DMS114 treated with DMSO at 0.1 percent for 48 hours (cell line): ENCODE results near the gene GHRH.

Experiments used
- DNase-seq: peaks from one replicate; lab custom pipeline; 2025; ENCODE audit not compliant: unreplicated experiment; lab: John Stamatoyannopoulos, UW

GHRH gene

DNA sequence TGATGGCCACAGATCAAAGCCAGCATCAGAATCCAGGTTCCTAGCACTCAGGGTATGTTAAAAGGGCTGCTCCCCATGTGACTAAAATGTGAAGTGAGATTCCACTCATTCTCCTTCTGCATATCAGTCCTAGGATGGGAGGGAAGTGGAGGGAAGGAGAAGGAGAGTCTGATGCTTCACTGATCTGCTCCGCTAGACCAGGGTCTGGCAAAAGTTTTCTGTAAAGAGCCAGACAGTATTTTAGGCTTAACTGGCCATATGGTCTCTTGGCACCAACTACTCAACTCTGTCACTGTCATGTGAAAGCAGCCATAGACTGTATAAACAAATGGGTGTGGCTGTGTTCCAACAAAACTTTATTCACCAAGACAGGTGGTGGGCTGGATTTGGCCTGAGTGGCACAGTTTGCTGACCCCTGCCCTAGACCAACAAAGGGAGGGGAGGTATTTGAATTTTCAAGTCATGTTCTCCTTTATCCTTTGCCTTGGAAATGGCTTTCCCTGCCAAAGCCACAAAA is 22.6 kb downstream of the GHRH start:
- DNase-seq: no peak

DNA sequence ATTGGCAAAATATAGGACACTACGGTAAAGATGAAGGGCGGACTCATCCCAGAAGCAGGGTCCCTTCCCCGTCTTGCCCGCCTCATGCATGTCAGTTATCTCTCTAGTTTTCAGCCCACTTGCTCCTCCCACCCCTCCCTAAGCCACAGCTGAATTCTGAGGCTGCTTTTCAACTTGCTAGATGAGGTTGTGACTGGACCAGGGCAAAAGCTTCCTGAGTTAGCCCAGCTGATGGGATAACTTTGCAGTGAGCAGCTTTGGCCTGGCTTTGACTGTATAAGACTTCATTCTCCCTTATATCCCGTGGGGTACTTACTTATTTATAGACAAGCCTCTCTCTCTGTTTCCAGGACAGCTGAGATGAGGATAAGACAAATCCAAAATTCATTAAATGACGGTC is 23.2 kb downstream of the GHRH start:
- no peak for DNase-seq

DNA sequence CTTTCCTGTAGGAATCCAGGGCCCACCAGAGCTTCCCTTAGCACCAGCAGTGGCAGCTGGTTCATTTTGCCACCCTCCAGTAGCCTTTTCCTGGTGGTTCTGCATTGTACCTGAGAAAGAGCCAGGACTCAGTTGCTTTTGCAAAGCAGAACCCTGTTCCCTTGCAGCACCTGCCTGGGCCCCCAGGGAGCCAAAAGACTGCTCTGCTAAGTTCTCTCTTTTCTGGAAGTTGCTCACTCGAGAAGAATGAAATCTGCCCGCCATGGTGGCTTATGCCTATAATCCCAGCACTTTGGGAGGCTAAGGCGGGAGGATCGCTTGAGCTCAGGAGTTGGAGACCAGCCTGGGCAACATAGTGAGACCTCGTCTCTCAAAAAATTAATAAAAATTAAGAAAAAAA is 24.0 kb downstream of the GHRH start:
- no peak for DNase-seq

DNA sequence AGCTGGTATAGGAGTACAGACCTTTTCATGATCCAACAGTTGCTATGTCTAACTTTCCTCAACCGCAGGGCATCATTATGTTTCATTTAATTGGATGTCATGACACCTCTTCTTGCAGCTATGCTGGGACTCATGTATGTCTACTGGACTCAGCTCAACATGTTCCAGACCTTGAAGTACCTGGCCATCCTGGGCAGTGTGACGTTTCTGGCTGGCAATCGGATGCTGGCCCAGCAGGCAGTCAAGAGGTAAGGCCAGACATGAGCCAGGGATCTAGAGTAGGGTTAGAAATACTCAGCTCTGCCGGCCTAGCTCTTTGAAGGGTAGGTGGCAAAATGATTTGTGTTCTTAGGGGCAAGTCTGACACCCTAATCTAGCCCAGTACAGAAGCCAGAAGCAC is 25.2 kb downstream of the GHRH start:
- no peak for DNase-seq

DNA sequence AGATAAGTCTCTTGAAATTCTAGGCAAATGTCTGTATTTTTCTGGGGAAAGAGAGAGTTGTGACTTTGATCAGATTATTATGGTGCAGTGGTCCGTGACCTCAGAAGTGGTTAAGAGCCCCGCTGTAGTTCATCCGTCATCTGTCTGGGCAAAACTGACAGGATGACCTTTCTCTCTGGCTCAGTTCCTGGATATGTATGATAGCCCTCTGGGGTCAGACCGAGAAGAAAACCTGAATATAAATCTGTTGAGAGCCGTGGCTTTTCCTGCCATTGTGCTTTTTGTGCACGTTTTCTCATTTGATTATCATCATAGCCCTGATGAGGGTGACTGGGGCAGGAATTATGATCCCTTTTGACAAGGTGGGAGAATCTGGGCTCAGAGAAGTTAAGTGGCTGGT is 26.5 kb downstream of the GHRH start:
- no peak for DNase-seq

DNA sequence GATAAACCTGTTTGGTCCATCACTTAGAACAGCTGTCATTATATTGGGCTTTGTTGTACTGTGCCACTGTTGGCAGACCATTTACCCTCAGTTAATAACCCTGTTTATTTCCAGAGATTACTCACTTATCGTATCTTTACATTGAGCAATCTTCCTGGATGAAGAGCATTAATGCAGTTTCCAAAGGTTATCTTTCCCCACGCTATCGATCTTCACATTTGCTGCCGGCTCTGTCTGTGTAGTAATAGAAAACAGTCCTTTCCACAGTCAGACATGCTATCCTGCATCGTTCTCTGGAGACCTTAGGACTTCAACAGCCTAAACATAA is 27.4 kb downstream of the GHRH start:
- DNase-seq: no peak

DNA sequence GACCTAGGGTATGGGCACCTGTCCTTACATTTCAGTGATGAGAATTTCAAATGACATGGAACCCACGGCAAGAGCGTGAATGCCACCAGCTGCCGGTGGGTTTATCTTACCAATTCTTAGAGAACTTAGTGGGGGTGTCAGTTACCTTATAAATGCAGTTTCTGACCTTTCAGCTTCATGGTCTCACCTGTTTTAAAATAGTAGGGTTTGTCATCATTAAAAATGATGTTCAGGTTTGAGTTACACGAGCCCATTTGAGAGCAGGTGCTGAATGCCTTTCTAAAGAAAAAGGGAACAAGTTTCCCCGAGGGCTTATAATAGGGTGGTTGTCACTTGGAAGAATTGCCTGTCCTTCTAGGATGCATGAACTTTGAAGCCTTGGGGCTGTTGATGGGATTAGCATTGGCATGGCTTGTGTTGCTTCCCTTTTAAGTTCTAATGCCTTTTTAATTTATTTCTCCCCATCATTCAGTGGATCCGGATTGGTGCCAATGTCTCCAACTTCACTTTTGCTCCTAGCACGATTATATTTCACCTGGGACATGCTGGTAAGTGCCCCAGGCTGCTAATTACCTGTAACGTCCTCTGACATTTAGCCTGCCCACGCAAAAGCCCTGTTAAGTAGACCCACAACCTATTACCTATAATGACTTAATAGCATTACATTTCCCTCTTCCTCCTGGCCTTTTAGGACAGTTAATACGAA is 27.9 kb downstream of the GHRH start:
- no peak for DNase-seq

DNA sequence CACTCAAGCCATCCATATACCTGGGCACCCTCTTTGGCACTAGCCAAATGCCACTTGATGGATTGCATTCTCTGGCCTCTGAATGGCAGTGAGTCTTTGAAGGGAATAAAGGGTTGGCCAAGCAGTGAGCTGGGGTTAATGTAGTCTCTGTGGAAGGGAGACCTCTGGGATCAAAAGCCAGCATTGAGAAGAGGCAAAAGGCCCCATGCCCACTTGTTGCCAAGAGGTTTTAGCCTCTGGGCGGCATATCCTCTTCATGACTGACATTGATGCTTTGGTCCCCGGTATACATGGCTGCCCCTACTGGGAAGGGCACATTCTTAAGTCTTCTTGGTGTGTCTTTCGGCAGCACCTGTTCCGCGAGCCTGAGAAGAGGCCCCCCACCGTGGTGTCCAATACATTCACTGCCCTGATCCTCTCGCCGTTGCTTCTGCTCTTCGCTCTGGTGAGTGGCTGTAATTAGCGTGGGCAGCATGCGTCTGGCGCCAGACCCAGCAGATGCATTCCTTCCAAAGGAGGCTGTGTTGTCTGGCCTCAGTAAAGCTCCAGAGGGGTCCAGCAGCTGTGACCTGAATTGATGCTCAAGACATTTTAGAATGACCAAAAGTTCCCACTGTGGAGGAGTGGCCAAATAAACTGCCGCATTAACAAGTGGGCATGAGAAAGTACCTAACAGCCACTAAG is 29.5 kb downstream of the GHRH start:
- no peak for DNase-seq

DNA sequence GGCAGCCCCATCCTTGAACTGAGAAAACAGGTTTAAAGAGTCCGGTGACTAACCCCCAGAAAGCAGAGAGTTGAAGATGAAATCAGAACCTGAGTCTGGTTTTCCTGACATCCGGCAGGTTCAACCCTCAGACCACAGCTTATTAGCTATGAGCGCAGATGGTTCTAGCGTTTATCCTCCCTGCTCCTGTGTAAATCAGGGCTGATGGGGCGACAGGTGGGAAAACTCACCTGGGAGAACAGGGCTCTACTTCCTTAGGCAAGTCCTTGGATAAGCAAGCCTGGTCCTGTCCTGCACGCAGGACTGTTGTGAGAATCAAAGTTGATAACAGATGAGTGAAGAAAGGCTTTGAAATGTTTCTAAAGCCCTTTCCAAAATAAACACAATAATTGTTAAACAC is 31.4 kb downstream of the GHRH start:
- no peak for DNase-seq

DNA sequence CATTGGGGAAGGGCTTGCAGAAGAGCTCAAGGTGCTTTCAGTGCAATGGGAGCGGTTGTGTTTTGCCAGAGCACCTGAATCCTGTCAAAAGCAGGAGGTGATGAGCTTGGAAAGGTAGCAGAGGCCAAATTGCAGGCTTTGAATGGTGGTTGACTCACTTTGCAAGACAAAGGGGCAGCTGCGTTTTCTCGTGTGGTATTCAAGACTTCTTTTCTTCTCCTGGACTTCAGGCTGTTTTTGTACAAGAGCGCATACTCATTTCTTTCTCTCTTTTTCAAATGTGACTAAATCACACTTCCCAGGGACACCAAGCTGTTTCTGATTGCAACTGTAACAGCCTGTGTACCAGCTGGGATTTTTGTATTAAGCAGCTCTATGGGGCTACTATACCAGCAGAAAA is 32.3 kb downstream of the GHRH start:
- DNase-seq: no peak

DNA sequence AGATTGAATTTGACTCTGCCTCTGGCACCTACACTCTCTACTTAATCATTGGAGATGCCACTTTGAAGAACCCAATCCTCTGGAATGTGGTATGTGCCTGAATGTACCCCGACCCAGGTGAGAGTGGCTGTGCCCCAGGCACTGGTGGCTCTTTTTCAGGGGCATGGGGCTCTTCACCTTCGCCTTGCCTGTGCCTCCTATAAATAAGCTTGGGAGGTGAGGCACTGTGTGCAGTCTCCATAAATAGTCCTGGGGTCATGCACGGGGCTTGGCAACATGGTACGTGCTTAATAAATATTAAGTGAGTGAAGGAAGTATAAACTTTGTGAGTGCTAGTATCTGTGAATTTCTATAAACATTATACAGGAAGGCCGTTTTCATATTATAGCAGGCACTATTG is 33.0 kb downstream of the GHRH start:
- no peak for DNase-seq

DNA sequence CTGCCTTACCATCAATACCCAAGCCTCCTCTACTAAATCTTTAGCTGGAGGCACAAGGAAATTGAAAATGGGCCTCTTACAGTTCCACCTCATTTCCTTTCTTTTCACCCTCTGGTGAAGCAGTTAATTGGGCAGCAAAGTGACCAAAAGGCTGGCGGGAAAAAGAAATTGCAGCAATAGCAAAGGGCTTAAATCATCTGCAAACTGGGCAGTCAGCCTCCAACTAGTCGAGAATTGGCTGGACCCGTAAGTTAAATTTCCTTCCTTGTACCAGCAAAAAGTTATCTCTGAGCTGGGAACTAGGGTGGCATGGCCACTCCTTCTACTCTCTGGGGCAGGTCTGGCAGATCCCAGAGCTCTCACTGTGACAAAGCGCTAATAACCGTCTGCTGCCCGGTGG is 33.5 kb downstream of the GHRH start:
- DNase-seq: no peak

DNA sequence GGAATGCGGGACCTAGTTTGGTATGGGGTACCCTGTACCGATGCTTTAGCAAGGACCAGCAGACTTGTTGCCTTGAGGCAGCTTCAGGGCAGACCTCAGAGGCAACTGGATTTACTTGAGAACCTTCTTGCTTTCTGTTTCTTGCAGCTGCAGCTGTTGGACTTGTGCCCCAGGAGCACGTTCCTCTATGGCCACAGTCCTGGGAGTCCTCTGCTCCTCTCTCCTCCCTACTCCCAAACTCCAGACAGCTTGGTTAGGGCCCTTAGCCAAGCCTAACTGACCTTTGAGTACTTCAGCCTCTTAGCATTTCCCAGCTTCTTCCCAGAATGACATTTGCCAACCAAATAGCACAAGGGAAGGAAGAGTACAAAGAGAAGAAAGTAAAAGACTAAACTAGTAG is 34.7 kb downstream of the GHRH start:
- DNase-seq: no peak

DNA sequence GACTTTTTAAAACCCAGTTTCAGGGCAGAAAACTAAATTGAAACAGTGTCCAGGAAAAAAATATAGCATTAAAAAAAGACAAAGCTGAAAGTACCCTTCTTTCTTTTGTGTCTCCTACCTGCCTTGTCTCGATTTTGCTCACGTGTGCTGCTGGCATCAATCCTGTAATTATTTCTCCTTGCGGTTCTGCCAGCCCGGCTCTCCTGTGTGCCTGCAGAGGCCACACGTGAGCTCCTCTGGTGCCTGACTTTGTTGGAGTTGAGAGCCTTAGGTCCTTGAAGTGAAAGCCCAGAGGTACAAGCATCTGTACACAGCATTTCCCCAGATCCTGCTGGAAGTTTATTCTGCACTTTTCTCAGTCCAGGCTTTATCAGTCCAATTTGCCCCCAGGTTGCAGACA is 36.5 kb downstream of the GHRH start:
- no peak for DNase-seq

DNA sequence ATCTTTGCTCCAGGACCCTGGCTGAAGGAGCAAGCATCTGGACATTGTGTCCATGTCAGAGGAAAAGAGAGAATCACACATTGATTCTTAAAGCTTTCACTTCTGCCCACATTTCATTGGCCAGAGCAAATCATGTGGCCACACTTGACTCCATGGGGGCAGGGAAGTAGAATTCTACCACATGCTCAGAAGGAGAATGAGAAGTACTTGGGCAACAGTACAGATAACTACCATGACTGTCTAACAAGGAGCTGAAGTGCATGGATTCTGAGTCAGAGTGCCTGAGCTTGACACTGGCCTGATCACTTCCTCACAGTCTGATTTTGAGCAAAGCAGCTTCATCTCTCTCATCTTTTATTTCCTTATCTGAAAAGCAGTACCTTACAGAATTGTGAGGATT is 38.6 kb downstream of the GHRH start:
- no peak for DNase-seq

DNA sequence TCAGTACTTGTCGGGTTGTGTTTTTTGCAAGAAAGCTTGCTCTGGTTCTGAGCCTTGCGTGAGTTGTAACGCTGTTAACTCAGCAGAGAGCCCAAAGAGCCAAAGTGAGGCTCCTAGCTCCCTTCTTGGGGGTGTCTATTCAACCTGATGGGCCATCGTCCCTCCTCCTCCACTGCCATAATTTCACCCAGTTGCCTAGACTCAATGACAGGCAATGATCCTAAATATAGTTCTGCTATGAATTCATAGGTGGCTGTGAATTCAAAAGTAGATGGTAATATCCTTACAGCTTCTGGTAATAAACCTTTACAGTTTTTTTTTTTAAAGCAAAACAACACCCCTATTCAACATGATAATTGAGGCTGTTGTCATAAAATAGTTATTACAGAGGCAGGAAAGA is 39.5 kb downstream of the GHRH start:
- no peak for DNase-seq

DNA sequence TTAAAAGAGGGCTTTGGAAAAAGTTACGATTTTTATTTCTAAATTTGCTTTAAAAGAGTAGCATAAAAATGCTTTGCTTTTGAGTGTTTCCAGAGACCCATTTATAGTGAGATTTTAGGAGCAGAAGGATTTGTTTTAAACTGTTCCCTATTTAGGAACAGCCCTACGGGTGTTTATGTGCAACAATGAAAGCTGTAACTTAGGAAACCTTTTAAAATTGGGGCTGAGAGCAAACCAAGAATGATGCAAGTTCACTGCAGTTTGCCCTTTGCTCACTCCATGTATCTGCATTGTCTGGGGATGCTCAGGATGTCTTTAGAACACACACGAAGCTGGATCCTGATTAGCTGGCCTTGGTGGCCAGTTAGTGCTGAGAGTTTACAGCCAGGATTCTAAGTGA is 40.9 kb downstream of the GHRH start:
- no peak for DNase-seq

DNA sequence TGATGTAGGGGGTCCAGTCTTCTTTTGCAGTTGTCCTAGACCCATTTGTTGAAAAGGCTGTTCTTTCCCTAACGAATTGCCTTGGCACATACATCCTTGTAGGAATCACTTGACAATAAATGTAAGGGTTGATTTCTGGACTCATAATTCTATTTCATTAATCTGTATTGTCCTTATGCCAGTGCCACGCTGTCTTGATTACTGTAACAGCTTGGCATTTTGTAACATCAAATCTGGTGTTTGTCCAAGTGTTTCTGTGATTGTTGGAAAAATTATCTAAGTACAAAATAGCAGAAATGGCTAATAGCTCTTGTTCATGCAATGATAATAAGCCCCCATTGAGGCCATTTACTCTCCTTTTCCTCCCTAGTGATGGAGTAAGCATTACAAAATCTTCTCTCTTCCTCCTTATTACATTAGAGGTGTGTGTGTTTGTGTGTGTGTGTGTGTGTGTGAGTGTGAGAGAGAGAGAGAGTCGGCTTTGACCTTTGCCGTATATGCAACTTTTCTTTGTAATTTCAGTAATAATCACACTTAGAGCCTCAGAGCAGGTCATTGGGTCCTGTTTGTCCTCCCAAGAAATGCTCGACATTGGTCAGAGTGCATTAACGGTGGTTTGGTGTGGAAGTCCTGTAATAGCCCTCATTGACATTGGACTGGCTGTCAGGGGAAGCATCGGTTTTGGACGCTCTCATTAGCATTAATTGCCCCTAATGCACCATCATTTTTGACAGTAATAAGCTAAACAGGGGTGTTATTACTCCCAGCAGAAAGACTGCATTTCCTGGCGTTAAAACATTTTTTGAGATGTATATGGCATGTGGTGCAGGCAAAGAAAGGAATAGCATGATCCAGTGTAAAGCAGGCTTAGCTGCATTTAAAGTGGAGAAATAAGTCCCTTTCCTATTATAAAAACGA is 41.6 kb downstream of the GHRH start:
- DNase-seq: no peak

DNA sequence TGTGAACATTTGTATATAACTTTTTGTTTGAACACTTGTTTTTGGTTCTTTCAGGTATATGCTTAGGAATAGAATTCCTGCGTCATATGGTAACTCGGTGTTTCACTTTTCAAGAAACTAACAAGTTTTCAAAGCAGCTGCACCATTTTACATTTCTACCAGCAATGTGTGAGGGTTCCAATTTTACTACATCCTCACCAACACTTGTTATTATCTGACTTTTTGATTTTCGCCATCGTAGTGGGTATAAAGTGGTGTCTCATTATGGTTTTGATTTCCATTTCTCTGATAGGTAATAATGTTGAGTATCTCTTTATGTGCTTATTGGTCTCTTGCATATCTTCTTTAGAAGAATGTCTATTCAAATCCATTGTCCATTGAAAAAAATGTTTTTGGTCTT is 42.6 kb downstream of the GHRH start:
- no peak for DNase-seq

DNA sequence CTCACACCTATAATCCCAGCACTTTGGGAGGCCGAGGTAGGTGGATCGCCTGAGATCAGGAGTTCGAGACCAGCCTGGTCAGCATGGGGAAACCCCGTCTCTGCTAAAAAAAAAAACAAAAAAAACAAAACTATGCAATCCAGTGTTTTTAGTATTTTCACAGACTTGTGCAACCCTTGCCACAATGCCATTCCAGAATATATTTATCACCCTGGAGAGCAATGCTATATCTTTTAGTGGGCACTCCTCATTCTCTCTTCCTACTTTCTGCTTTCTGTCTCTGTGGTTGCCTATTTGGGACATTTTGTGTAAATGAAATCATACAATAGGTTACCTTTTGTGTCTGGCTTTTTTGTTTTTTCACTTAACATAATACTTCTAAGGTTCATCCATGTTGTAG is 43.2 kb downstream of the GHRH start:
- no peak for DNase-seq

DNA sequence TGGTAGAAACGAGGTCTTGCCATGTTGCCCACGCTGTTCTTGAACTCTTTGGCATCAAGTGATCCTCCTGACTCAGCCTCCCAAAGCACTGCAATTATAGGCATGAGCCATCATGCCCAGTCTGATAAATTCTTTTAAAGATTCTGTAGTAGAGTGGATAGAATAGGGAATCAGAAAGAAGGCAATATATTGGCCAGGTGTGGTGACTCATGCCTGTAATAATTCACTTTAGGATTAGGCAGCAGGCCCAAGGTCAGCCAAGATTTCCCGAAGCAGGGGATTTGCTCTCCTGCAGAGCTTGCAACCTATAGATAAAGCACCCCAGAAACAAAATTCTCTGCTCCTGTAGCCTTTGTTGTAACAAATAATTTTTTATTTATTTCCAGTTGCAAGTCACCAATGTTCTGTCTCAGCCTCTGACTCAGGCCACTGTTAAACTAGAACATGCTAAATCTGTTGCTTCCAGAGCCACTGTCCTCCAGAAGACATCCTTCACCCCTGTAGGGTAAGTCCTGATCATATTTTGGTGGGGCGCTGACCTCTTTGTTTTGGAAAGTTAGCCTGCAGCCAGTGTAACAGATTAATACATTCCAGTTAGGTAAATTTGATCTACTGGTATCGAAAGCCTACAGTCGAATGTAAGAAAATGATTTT is 51.8 kb downstream of the GHRH start:
- DNase-seq: no peak
